Measurements from ENCODE around the gene L3MBTL4.
"Not testable (repeated sequence)": the region's sequence is repeated elsewhere in the genome, so short reads cannot be mapped to it uniquely, and the experiment has no call there.

L3MBTL4 gene

DNA sequence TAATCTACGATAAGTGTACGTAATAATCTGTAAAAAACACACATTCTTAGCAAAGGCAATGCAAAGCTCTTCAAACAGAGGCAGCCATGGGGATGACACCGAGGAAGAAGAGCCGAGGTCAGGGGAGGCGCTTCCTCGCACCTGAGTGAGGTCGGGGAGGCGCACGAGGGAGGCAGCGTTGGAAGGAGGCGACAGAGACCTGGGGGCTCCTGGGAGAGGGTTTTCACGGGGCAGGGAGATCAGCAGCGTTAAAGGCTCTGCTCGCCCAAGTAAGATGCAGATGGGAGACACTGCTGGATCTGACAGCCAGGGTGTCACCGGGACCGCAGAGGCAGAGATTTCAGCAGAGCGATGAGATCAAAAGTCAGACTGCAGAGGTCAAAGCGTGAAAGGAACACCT is 143.1 kb downstream of the L3MBTL4 start:
- no peak overlapping the region for H3K4me3 Mint-ChIP-seq
- H3K27ac Mint-ChIP-seq: no peak overlapping the region
- no peak for DNase-seq
- H3K4me1 Mint-ChIP-seq: peaks cover 10% of the 10 kb centered on the region
- peaks cover 33% of the 10 kb centered on the region for H3K27me3 Mint-ChIP-seq
- peaks cover 0 to 28% of the 10 kb centered on the region in 2 donors for H3K9me3 Mint-ChIP-seq
- ATAC-seq: no peak

DNA sequence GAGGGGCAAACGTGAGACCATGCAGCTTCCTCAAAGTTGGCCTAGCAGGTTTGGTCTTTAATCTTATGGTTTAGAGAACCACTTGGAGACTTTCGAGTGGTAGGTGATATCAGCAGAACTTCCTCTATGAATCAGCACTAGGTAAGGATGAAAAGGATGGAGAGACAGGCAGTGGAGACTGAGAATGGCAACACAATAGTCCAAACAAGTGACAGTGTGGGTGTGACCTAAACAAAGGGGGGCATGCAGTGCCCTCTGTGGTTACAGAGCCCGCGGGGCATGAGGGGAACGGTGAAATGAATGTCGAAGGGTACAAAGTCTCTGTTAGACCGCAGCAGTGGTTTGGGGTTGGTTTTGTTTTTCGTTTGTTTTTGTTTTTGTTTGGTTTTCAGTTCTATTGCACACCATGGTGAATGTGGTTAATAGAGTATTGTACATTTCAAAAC is 143.9 kb downstream of the L3MBTL4 start:
- DNase-seq (no peak), ATAC-seq (peak; percentile 54)
- Mint-ChIP-seq H3K4me1 (peaks cover 10% of the 10 kb centered on the region), H3K27me3 (peaks cover 33% of the 10 kb centered on the region), H3K9me3 (peaks cover 0 to 28% of the 10 kb centered on the region in 2 donors), H3K4me3 (no peak overlapping the region), H3K27ac (no peak overlapping the region)

DNA sequence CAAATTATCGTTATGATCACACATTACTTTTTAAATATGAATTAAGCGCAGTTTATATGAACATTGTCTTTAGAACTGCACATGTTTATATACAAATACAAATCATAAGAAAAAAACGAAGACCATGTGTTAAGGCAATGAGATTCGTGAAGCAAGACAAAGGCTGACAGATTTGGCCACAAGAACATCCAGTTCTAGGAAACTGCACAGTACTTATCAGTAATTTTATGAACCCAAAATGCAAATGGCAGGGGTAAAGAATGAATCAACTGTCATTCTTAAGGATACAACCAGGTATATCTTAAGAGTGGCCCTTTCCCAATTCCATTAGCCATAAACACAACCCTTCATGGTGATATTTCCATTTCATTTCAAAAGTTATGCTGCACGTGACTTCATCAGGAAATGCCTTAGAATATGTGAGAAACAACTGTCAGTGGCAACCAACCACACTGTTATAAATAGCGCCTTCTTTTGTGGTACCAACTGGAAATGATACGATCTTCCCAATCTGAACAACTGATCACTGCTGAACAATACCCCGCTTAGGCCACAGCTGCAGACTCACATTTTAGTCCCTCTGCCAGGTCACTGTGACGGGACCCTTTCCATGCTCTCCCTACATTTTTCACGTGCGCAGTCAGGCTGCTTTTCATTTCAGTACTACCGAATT is 144.9 kb downstream of the L3MBTL4 start:
- H3K9me3 Mint-ChIP-seq: peaks cover 0 to 23% of the 10 kb centered on the region in 2 donors
- H3K4me1 Mint-ChIP-seq: peaks cover 10% of the 10 kb centered on the region
- ATAC-seq (no peak), DNase-seq (no peak)
- no peak overlapping the region for H3K27ac Mint-ChIP-seq
- H3K4me3 Mint-ChIP-seq: no peak overlapping the region
- peaks cover 26% of the 10 kb centered on the region for H3K27me3 Mint-ChIP-seq

DNA sequence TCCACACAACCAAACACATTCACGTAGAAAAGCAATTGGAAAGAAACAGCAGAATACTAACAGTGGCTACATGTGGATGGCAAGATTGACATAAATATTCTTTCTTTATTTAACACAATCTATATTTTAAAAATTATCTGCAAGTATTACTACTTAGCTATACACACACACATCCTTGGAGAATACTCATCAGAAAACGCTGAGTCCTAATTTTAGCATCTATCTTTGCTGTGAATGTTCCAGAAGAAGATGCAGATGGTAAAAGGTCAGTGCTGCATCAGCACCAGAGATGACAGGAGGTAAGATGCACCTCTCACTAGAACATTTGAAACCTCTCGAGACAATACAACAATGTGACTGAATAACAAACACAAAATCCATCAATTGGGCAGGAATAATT is 148.5 kb downstream of the L3MBTL4 start:
- H3K27ac Mint-ChIP-seq: no peak overlapping the region

DNA sequence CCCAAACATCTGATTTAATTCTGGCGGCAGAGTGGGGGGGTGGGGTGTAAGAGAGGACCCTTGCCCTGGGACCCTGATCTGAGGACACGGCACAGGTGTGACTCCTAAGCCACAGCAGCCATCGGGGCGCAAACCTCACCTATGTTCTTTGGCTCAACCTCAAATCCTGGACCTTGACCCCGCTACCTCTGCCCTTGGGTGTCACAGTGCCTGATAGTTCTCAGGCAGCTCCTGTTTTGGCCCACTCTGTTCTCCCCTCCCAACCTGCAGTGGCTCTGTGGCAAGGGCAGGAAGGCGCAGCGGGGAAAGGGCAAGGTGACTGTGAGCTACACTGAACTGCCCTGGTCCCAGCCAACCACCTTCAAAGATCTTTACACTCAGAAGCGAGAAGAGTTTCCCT is 152.8 kb downstream of the L3MBTL4 start:
- ATAC-seq (no peak), DNase-seq (no peak)
- Mint-ChIP-seq H3K27ac (no peak overlapping the region), H3K4me1 (no peaks in the 10 kb centered on the region), H3K4me3 (no peak overlapping the region), H3K9me3 (peaks cover 10 to 40% of the 10 kb centered on the region in 2 donors), H3K27me3 (no peaks in the 10 kb centered on the region)

More for the DNA sequence above, 148.5 kb downstream of the L3MBTL4 start:
- Mint-ChIP-seq H3K4me1 (peaks cover 10% of the 10 kb centered on the region), H3K27me3 (peaks cover 12% of the 10 kb centered on the region), H3K4me3 (no peak overlapping the region), H3K9me3 (peaks cover 0 to 21% of the 10 kb centered on the region in 2 donors)
- DNase-seq (no peak), ATAC-seq (no peak)

DNA sequence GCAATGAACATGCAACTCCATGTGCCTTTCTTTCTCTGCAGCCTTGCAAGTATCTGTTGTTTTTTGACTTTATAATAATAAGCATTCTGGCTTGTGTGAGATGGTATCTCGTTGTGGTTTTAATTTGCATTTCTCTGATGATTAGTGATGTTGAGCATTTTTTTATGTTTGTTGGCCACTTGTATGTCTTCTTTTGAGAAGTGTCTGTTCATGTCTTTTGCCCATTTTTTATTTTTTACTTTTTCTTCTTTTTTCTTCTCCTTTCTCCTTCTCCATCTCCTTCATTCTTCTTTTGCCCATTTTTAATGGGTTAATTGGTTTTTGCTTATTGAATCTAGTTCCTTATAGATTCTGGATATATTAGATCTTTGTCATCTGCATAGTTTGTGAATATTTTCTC is 155.4 kb downstream of the L3MBTL4 start:
- H3K4me1 Mint-ChIP-seq: not testable (repeated sequence)

DNA sequence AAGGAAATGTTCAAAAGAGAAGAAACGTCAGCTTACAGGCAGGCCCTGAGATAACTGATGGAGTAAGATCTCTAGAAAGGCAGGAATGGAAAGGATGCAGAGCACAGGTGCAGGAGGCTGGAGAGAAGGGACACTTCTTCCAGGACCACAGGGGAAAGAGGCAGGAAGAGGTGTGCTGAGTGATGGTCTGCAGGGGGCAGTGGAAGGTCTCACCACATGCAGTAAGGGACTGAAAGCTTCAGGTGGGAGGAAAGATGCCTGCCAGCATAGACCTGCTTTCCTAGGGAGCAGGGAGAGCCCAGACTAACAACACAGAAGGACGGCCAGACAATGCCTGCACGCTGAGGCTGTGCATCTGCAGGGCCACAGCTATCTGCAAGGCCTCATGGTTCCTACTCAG is 156.8 kb downstream of the L3MBTL4 start:
- H3K27ac Mint-ChIP-seq: no peak overlapping the region

More for the DNA sequence above, 155.4 kb downstream of the L3MBTL4 start:
- not testable (repeated sequence) for DNase-seq, H3K4me3 Mint-ChIP-seq, H3K27ac Mint-ChIP-seq, ATAC-seq, H3K27me3 Mint-ChIP-seq
- H3K9me3 Mint-ChIP-seq: peaks cover 10 to 40% of the 10 kb centered on the region in 2 donors

DNA sequence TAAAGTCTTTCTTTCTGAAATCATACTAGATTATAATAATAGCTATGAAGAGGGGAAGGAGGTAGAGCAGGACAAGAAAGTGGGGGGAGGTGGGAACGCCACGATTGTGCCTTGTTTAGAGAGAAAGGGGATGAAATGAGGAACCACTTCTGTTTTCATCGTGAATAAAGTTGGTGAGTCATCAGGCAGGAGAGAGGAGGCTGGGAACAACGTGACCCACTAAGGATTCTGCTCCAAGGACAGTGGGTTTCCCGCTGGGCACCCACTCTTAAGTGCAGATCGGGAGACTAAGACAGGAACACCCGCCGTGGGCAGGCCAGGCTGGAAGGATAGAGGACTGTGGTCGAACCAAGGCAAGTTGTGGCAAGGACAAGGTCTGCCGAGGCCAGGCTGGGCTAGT is 158.2 kb downstream of the L3MBTL4 start:
- DNase-seq: no peak
- peaks cover 10 to 33% of the 10 kb centered on the region in 2 donors for H3K9me3 Mint-ChIP-seq

More for the DNA sequence above, 156.8 kb downstream of the L3MBTL4 start:
- Mint-ChIP-seq H3K4me1 (no peaks in the 10 kb centered on the region), H3K9me3 (peaks cover 10 to 40% of the 10 kb centered on the region in 2 donors), H3K27me3 (peaks cover 8% of the 10 kb centered on the region), H3K4me3 (no peak overlapping the region)
- no peak for ATAC-seq
- no peak for DNase-seq

DNA sequence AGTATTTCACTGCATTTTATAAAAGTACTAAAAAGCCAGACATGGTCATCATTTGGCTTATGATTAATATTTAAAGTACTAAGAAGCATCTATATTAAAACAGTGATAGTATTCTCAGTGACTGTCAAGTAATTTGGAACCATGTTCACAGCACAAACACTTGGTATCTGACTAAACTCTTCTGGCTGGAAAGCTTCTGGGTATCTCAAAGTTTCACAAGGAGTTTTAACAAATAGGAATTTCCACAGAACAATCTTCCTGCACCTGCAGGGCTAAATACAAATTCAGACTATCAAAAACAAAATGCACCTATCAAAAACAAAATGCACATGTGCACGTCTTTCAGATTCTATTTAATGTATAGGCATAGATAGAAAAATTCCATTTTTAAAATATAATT is 158.8 kb downstream of the L3MBTL4 start:
- Mint-ChIP-seq H3K4me3 (no peak overlapping the region), H3K27ac (no peak overlapping the region), H3K4me1 (no peaks in the 10 kb centered on the region), H3K27me3 (peaks cover 8% of the 10 kb centered on the region), H3K9me3 (peaks cover 10 to 28% of the 10 kb centered on the region in 2 donors)
- no peak for ATAC-seq
- no peak for DNase-seq

More for the DNA sequence above, 158.2 kb downstream of the L3MBTL4 start:
- Mint-ChIP-seq H3K4me3 (no peak overlapping the region), H3K27ac (no peak overlapping the region), H3K27me3 (peaks cover 8% of the 10 kb centered on the region), H3K4me1 (no peaks in the 10 kb centered on the region)
- no peak for ATAC-seq

DNA sequence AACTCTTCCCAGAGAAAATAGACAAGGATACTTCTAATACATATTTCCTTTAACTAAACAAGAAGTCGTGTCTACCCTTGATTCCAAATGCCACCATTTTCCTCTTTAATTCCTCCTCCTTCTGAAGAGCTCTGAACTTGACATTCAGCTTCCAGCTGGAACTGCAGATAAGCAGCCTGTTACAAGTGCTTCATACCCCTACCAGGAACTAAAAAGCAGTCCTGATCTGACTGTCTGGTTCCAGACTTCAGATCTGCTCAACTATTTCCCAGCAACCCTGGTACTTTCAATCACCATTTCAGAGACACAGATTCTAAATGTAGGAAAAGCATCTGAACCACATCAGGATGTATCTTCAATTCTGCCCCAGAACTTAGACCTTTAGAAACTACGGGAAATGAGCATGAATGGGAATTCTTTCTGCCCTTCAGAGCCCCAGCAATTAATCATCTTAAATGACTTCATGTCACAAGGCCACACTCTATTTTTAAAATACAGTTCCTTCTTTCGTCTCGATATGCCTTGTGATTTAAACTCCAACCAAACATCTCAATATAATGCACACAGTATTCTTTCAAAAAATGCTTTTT is 159.5 kb downstream of the L3MBTL4 start:
- Mint-ChIP-seq H3K4me3 (no peak overlapping the region), H3K27ac (no peak overlapping the region), H3K27me3 (peaks cover 8% of the 10 kb centered on the region), H3K9me3 (peaks cover 10 to 27% of the 10 kb centered on the region in 2 donors), H3K4me1 (no peaks in the 10 kb centered on the region)
- DNase-seq: no peak
- no peak for ATAC-seq

DNA sequence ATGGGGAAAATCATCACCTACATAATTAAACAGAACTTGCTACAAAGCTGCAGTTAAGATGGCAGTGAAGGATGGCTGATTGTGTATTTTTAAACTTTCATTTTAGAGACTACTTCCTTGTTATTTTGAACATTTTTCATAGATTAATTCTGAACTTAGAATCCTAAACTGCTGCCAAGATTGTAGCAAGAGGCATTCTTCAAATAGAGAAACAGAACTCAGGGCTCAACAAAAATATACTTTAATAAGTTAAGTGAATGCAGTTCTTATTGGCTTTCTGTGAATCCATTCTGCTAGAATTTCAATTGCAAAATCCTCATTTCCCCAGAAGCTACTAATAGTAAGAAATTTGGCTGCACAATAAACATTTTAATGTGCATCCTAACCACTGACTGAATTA is 160.3 kb downstream of the L3MBTL4 start:
- no peak overlapping the region for H3K4me3 Mint-ChIP-seq
- DNase-seq: no peak
- ATAC-seq: no peak
- H3K27ac Mint-ChIP-seq: no peak overlapping the region
- peaks cover 8% of the 10 kb centered on the region for H3K27me3 Mint-ChIP-seq
- H3K9me3 Mint-ChIP-seq: peaks cover 8 to 20% of the 10 kb centered on the region in 2 donors
- no peaks in the 10 kb centered on the region for H3K4me1 Mint-ChIP-seq

DNA sequence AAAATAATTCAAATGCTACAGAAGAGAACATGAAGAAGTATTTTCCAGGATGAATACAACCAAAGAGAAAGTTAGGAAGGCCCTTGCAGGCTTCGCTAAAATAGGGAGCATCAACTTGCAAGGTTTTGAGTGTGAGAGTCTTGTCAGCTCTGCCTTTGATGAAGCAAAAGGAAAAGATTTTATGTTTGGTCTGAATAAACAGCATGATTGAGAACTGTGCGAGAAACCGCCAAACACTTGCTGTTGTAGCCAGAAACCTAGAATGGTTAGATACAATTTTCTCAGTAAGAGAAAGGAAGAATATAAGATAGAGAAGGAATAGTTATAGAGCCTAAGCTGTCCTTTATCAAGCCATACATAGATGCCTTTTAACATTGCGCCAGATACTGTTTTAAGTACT is 163.6 kb downstream of the L3MBTL4 start:
- H3K27me3 Mint-ChIP-seq: peaks cover 8% of the 10 kb centered on the region
- no peak for DNase-seq
- H3K4me1 Mint-ChIP-seq: no peaks in the 10 kb centered on the region
- ATAC-seq: no peak
- no peak overlapping the region for H3K4me3 Mint-ChIP-seq
- no peak overlapping the region for H3K27ac Mint-ChIP-seq
- H3K9me3 Mint-ChIP-seq: no peaks in the 10 kb centered on the region

DNA sequence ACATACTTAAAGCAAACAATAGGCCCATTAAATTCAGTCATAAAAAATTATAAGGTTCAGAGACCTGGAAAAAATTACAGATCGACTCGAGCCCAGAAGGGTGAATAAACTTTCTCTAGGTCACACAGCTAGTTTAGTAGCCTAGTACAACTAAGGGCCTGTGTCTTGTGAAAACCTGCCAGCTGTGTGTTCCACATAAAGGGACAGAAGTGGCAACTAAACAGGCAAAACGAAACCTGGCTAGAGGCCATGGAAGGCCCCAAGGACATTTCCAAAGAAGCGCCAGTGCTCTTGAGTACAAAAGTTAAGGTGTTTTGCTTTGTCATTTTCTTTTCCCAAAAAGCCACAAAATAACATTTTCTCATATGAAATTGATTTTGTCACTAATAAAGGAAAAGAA is 164.9 kb downstream of the L3MBTL4 start:
- Mint-ChIP-seq H3K27me3 (peaks cover 2% of the 10 kb centered on the region), H3K4me3 (no peak overlapping the region), H3K9me3 (no peaks in the 10 kb centered on the region), H3K4me1 (no peaks in the 10 kb centered on the region), H3K27ac (no peak overlapping the region)
- ATAC-seq (no peak), DNase-seq (no peak)

DNA sequence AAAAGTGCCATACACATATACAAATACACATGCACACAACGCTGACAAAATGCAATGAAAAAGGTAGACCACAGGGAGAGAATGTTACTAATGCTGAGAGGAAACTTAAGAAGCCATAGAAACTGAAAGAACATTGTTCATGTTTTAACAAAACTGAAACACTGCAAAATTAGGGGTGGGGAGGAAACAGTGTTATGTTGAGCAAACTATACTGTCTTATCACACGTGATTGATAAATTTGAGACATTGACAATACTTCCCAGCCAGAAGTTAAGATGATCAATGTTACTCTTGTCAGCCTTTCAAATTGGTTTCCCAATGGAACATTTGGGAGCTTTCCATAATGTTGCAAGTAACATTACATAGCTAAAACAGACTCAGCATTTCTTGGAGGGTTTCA is 165.5 kb downstream of the L3MBTL4 start:
- no peaks in the 10 kb centered on the region for H3K4me1 Mint-ChIP-seq
- H3K27me3 Mint-ChIP-seq: no peaks in the 10 kb centered on the region
- DNase-seq (no peak), ATAC-seq (peak; percentile 39)
- no peak overlapping the region for H3K4me3 Mint-ChIP-seq
- no peak overlapping the region for H3K27ac Mint-ChIP-seq
- H3K9me3 Mint-ChIP-seq: no peaks in the 10 kb centered on the region

DNA sequence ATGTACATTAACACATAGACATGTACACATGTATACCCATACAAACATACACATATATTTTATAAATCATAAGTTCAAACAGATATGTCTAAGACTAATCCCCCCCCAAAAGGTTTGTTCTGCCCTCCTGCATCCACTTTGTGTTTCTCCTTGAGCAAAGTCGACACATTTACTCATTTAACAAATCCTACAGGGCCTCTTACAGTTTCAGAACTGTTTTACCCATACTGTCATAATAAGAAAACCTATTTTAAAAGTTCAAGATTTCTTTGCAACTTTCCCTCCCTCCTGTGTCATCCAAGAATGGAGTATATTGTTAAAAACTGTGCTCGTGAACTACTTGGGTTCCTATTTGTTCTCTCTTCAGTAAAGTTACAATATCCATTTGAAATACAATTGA is 166.7 kb downstream of the L3MBTL4 start:
- no peak for ATAC-seq
- no peak for DNase-seq
- Mint-ChIP-seq H3K27ac (no peak overlapping the region), H3K4me1 (no peaks in the 10 kb centered on the region), H3K27me3 (no peaks in the 10 kb centered on the region), H3K9me3 (no peaks in the 10 kb centered on the region), H3K4me3 (no peak overlapping the region)

DNA sequence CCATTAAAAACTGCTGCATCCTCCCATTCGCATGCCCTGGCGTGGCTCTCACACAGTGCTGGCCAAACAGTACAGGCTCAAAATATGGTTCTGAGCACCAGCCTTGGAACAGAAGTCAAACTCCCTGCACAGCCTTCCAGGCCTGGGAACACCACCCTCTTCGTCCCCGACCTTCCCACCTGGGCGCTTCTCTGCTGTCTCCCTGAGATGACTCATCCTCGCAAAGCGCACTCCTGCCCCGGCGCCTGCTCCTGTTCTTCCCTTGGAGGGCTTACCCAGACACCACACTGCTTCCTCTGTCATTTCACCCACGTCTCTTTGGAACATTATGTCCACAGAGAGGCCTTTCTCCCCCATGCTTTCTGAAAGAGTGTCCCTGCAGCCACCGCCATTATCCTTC is 172.7 kb downstream of the L3MBTL4 start:
- ATAC-seq (no peak), DNase-seq (no peak)
- no peak overlapping the region for H3K4me3 Mint-ChIP-seq
- no peak overlapping the region for H3K27ac Mint-ChIP-seq
- no peaks in the 10 kb centered on the region for H3K4me1 Mint-ChIP-seq
- H3K9me3 Mint-ChIP-seq: no peaks in the 10 kb centered on the region
- H3K27me3 Mint-ChIP-seq: no peaks in the 10 kb centered on the region

Measured in stimulated activated naive CD8-positive, alpha-beta T cell treated with anti-CD3 and anti-CD28 coated beads, Interleukin-15, amount 100 ng/mL, for 72 hours (primary cell).